GM10266 (cell line): ENCODE results near the gene SPAG16.

ENCODE experiments used
- DNase-seq: peaks from one replicate; pipeline ENCODE4 v3.0.0; 2012; ENCODE audit errors: extremely low spot score
- TF ChIP-seq, protein P1 (sequence below): IDR thresholded peaks from 2 replicates; pipeline ENCODE4 v1.5.1; 2012; ENCODE audit warnings: mild to moderate bottlenecking, low read depth; ENCODE audit not compliant: control insufficient read depth, insufficient read depth; ENCODE audit errors: missing control alignments

SPAG16 gene

DNA sequence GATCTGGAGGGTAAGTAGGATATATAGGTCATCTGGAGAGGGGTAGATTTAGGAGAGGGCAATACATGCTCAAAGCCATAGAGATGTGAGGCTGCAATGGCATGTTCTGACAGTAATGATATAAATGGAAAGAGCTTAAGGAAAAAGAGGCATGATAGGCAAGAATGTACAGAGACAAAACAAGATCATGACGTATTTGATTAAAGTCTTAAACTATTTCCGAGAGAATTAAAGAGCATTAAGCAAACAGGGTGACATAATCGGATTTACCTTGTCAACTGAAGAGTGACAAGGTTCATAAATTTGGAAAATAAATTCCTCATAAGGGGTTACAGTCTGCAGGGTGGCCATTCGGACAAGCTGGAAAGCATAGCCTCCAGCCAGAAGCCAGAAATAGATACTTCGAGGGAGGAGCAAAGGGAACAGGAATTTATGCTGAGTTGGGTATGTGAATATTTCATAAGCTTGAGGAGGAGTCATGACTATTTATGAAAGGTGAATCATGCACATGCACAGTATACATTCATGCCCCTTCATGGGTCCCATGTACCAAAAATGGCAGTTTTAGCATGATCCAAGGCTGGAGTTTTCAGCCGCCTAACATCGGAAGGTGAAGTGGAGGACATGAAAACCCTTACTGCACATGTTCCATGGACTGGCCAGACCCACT, 730.4 kb downstream of the SPAG16 start:
- no peak for DNase-seq
- TF ChIP-seq, protein P1, sequence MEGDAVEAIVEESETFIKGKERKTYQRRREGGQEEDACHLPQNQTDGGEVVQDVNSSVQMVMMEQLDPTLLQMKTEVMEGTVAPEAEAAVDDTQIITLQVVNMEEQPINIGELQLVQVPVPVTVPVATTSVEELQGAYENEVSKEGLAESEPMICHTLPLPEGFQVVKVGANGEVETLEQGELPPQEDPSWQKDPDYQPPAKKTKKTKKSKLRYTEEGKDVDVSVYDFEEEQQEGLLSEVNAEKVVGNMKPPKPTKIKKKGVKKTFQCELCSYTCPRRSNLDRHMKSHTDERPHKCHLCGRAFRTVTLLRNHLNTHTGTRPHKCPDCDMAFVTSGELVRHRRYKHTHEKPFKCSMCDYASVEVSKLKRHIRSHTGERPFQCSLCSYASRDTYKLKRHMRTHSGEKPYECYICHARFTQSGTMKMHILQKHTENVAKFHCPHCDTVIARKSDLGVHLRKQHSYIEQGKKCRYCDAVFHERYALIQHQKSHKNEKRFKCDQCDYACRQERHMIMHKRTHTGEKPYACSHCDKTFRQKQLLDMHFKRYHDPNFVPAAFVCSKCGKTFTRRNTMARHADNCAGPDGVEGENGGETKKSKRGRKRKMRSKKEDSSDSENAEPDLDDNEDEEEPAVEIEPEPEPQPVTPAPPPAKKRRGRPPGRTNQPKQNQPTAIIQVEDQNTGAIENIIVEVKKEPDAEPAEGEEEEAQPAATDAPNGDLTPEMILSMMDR, result no peak

DNA sequence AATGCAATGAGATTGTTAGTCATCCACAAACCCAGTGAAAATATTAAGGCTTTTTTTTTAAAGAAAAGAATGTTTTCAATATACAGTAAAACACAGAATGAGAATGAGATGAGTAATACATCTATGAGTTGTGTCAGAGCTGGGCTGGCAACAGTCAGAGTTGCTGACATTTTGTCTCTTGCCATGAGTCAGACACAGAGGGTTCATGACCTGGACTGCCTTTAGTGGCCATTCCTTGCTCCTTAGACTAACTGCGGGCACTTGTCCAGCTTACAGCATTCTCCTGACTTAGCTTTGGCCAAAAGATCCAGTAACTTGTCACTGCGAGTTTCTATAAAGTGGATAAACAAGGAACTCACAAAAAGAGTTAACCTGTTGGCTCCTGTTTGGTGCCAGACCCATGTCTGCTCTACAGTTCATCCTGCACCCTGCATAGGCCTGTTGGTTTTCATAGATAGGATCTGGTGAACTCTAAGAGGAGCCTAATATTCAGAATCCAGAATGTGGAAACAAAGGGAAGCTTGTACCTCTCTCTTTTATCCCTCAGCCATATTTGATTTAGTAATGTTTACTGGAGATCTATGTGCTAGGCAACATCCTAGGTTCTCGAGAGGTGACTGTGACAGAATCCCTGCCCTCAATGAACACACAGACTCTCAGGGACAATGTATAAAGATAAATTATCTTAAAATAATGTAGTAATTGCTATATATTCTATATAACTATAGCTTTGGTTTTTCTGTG, 735.1 kb downstream of the SPAG16 start:
- TF ChIP-seq, protein P1, result no peak
- DNase-seq, result no peak

DNA sequence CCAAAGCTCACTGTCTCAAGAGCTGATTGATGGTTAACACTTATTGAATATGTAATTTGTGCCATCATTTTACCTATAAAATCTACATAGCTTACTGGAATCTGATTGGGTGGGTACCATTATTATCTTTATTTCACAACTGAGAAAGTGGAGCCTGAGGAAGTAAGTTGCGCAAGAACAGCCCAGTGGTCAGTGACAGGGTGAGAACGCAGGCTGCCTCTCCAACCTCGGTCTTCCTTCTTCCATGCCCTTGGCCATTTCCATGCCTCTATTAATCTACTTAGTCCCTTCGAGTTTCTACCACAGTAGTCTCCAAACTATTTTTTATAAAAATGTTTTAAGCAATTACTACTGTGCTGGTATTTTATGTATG, 735.7 kb downstream of the SPAG16 start:
- TF ChIP-seq, protein P1, result no peak
- no peak for DNase-seq

- no peak for DNase-seq
- TF ChIP-seq, protein P1, result no peak
Measured at GRCh38 chr2:214029190-214029589, 744.9 kb downstream of the SPAG16 start.

GRCh38 chr2:214031566-214031965, 747.3 kb downstream of the SPAG16 start:
- no peak for DNase-seq
- TF ChIP-seq, protein P1, result no peak

DNA sequence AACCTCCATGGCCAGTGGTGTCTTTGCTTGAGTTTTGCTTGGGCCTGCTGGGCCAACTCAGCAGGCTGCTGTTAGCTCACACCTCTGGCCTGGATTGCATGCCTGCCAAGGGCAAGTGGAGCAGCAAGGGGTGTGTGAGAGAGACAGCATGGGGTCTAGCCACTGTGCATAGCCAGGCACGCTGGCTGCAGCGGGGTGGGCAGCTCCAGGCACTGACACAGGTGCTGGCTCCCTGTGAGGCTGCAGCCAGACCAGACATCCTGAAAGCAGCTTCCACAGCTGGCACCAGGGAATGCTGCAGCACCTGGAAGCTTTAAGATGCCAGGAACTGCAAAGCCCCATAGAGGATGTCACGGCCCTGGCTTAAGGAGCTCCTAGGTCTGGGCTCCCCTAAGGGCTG, 750.2 kb downstream of the SPAG16 start:
- TF ChIP-seq, protein P1, result no peak
- DNase-seq, result no peak

- TF ChIP-seq, protein P1, result no peak
Measured at GRCh38 chr2:214035091-214035852, 751.0 kb downstream of the SPAG16 start.

More at GRCh38 chr2:214035091-214035852, 751.0 kb downstream of the SPAG16 start:
- no peak for DNase-seq
